Upper lobe of right lung (tissue), 1 donor: ENCODE measurements around the gene IFI44. TPM values are rescaled to one million over a fixed set of nuclear protein-coding genes. Genes with fewer than 3 reads are reported as not detected.

ENCODE experiments used
- ATAC-seq: fragments of 200-7000 bp; cut with Tn5 transposase; one replicate; pipeline ENCODE4 v1.9.1; 2020; ENCODE audit warnings: mild to moderate bottlenecking, moderate library complexity
- DNase-seq: peaks from one replicate; pipeline ENCODE4 v3.0.0-alpha.2; 2020
- H3K27ac ChIP-seq: fragments of 200-600 bp; one replicate; pipeline ENCODE4 v1.8.0; 2022
- H3K27me3 ChIP-seq: fragments of 200-600 bp; one replicate; pipeline ENCODE4 v1.8.0; 2022; ENCODE audit warnings: mild to moderate bottlenecking
- H3K36me3 ChIP-seq: fragments of 200-600 bp; one replicate; pipeline ENCODE4 v1.8.0; 2022
- H3K4me1 ChIP-seq: fragments of 200-600 bp; one replicate; pipeline ENCODE4 v1.8.0; 2022
- H3K4me3 ChIP-seq: fragments of 200-600 bp; one replicate; pipeline ENCODE4 v1.8.0; 2022; ENCODE audit warnings: mild to moderate bottlenecking
- H3K9me3 ChIP-seq: fragments of 200-600 bp; one replicate; pipeline ENCODE4 v1.8.0; 2022
- CTCF ChIP-seq: fragments of 200-600 bp; IDR thresholded peaks from one replicate; pipeline ENCODE4 v1.8.0; 2022; ENCODE audit warnings: antibody characterized with exemption
- intact Hi-C: fragments of 100-400 bp; cut with DNase I; formaldehyde crosslinking; loops from one replicate; pipeline ENCODE4 v1.11.0; 2022
- total RNA-seq: library from RNA; stranded (reverse); fragmentation: NEBNext Ultra II Directional; extraction: Animal tissue kit (Norgen Biotek cat#: 25700); gene quantifications from one replicate; pipeline ENCODE4 v1.2.1, GENCODE V29; 2021
- donor health status: DM: no; HTN: yes; CAD: no; lungs with severe emphysema.

The IFI44 gene
- total RNA-seq, 1 donor from 2014 or later, result 63.2 TPM

- ATAC-seq (no peak), DNase-seq (no peak)
- no peaks in the 10 kb centered on the region for H3K36me3 ChIP-seq
- no peak for TF ChIP-seq CTCF
- no peaks in the 10 kb centered on the region for H3K4me1 ChIP-seq
- H3K27ac ChIP-seq, result no peak overlapping the region
- intact Hi-C loops, result no loop called here
- H3K27me3 ChIP-seq, result no peaks in the 10 kb centered on the region
- no peaks in the 10 kb centered on the region for H3K9me3 ChIP-seq
- no peak overlapping the region for H3K4me3 ChIP-seq
Measured at GRCh38 chr1:78713297-78713696, 63.7 kb downstream of the IFI44 start.

Other genes starting within 250 kb of the IFI44 start
- 3.0 TPM for gene PTGFR, start 158.9 kb upstream of the IFI44 start, total RNA-seq
- gene IFI44L, start 29.4 kb upstream of the IFI44 start, total RNA-seq, result 30.0 TPM